GM12875 (cell line): ENCODE measurements around the gene DHRS2.
"Not testable (repeated sequence)": the region's sequence is repeated elsewhere in the genome, so short reads cannot be mapped to it uniquely, and the experiment has no call there.

Experiments used
- H3K4me3 ChIP-seq: one replicate; pipeline ENCODE4 v1.5.1; 2011; ENCODE audit warnings: low read depth, low read length, control low read depth
- CTCF ChIP-seq: IDR thresholded peaks from 2 replicates; pipeline ENCODE4 v1.5.1; 2011; ENCODE audit warnings: low read depth, mild to moderate bottlenecking, control low read depth, inconsistent platforms, low read length, moderate library complexity, borderline replicate concordance; ENCODE audit not compliant: insufficient read depth

The DHRS2 gene

GRCh38 chr14:23636317-23637211, at the start of gene DHRS2:
DHRS2 (plus strand) TSS chr14:23636364; CDS start chr14:23638865, 2,501 bp downstream.
- no peak within 1 kb of the TSS for H3K4me3 ChIP-seq
- no peak for TF ChIP-seq CTCF

- H3K4me3 ChIP-seq: no peak overlapping the region
- peak; percentile 93 for TF ChIP-seq CTCF
These were observed 47.1 kb upstream of the DHRS2 start for GRCh38 chr14:23588884-23589598.

- no peak for TF ChIP-seq CTCF
- H3K4me3 ChIP-seq: no peak overlapping the region
These were observed 46.6 kb upstream of the DHRS2 start for GRCh38 chr14:23589606-23590005.

DNA sequence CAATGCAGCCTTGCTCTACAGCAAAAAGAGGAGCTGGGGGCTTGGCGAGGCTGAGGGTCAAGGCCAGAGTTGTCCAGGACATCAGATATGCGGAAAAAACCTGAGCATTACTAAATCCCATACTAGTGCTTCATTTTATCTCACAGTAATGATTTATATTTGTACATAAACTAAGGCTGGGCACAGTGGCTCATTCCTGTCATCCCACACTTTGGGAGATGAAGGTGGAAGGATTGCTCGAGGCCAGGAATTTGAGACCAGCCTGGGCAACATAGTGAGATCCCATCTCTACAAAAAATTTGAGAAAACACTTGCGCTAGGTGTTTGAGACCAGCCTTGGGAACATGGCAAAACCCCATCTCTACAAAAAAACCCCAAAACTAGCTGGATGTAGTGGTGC, 46.0 kb upstream of the DHRS2 start:
- H3K4me3 ChIP-seq: no peak overlapping the region
- no peak for TF ChIP-seq CTCF

DNA sequence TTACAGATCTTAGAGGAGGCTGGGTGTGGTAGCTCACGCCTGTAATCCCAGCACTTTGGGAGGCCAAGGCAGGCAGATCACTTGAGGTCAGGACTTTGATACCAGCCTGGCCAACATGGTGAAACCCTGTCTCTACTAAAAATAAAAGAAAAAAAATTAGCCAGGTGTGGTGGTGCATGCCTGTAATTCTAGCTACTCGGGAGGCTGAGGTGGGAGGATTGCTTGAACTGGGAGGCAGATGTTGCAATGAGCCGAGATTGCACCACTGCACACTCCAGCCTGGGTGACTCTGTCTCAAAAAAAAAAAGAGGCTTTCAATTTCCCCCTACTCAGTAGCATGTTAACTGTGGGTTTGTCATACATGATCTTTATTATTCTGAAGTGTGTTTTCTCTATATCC, 42.0 kb upstream of the DHRS2 start:
- not testable (repeated sequence) for H3K4me3 ChIP-seq

DNA sequence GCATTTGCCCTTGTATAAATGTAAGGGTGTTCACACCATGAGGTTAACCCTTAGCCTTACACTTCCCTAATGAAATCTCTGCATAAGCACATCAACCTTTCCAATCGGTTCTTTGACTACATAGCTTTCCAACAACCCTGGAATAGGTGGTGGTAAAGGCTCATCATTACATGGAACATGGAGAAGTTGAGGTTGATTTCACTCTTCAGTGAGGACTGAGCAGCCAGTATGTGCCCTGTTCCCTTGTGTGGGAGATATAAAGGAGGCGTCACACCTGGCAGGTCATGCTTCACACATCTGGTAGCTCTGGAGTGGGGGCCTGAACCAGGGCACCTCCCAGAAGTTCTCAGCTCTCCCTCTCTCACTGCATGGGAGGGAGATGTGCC, 35.8 kb upstream of the DHRS2 start:
- TF ChIP-seq CTCF: no peak
- no peak overlapping the region for H3K4me3 ChIP-seq

- no peak overlapping the region for H3K4me3 ChIP-seq
- TF ChIP-seq CTCF: no peak
These were observed 35.4 kb upstream of the DHRS2 start for GRCh38 chr14:23600806-23601205.
